ENCODE measurements around the gene CYP3A5. TPM values are rescaled to one million over a fixed set of nuclear protein-coding genes. Genes with fewer than 3 reads are reported as not detected.

Gene CYP3A5
- total RNA-seq, 1 experiment from 2014 or later = not detected

DNA sequence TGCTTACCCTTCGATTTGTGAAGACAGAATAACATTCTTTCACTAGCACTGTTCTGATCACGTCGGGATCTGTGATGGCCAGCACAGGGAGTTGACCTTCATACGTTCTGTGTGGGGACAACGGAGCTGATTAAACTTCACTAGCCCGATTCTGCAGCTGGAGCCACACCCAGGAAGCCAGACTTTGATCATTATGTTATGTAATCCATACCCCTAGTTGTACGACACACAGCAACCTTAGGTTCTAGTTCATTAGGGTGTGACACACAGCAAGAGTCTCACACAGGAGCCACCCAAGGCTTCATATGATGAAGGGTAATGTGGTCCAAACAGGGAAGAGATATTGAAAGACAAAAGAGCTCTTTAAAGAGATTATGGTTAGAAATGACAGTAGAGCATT is 7.2 kb downstream of the CYP3A5 start:
- Histone ChIP-seq H2BK20ac (ENCODE audit: low read depth, low read length, poor library complexity, severe bottlenecking) (no peak overlapping the region), H2AK5ac (ENCODE audit: insufficient read length, low read length) (no peak overlapping the region), H2BK5ac (ENCODE audit: insufficient read length, low read length) (no peak overlapping the region), H3K18ac (ENCODE audit: insufficient read length, low read depth, low read length) (no peak overlapping the region), H4K20me1 (ENCODE audit: control insufficient read depth, insufficient read depth, insufficient read length) (no peaks in the 10 kb centered on the region), H2BK15ac (ENCODE audit: low read depth, low read length) (no peak overlapping the region), H3K4me1 (ENCODE audit: insufficient read depth, low read length) (no peaks in the 10 kb centered on the region), H3K79me1 (ENCODE audit: insufficient read depth, low read depth, low read length, poor library complexity, severe bottlenecking) (no peaks in the 10 kb centered on the region), H2BK12ac (ENCODE audit: insufficient read length, low read depth, low read length) (no peak overlapping the region), H4K91ac (ENCODE audit: insufficient read length, low read depth, low read length) (no peak overlapping the region), H3K27ac (ENCODE audit: insufficient read length, low read depth, low read length) (no peak overlapping the region), H2BK120ac (ENCODE audit: low read depth, low read length, poor library complexity, severe bottlenecking) (no peak overlapping the region), H3K56ac (ENCODE audit: insufficient read length, low read depth, low read length) (no peak overlapping the region), H3K4ac (ENCODE audit: low read depth, low read length) (no peak overlapping the region), H4K5ac (ENCODE audit: insufficient read length, low read depth, low read length) (no peak overlapping the region), H3K79me2 (ENCODE audit: insufficient read depth, low read length) (no peaks in the 10 kb centered on the region), H2AFZ (ENCODE audit: low read length) (no peak overlapping the region), H3K23me2 (ENCODE audit: insufficient read length, low read depth, low read length, poor library complexity, severe bottlenecking) (no peaks in the 10 kb centered on the region), H3K4me2 (ENCODE audit: insufficient read depth, insufficient read length, low read length) (no peak overlapping the region), H3K9me3 (ENCODE audit: control insufficient read depth, low read depth, low read length) (no peaks in the 10 kb centered on the region), H4K8ac (replicated peaks; ENCODE audit: insufficient read length, low read depth, low read length) (no peak overlapping the region), H3K27me3 (ENCODE audit: insufficient read depth, low read length) (no peaks in the 10 kb centered on the region), H3T11ph (ENCODE audit: low read length) (no peak overlapping the region), H3K9ac (ENCODE audit: extremely low read depth, insufficient read length, low read length) (no peak overlapping the region), H3K14ac (ENCODE audit: insufficient read depth, low read length) (no peak overlapping the region; the same call in 1 of the 2 replicates), H3K23ac (ENCODE audit: insufficient read length, low read depth, low read length) (no peak overlapping the region)
- Mint-ChIP-seq H3K9me3 (no peaks in the 10 kb centered on the region), H3K27me3 (ENCODE audit: low read depth) (no peaks in the 10 kb centered on the region), H3K4me3 (no peak overlapping the region), H3K36me3 (ENCODE audit: insufficient read depth in 1 of 3, low read depth in 3 of 3) (no peaks in the 10 kb centered on the region), H3K27ac (no peak overlapping the region), H3K4me1 (peaks cover 11% of the 10 kb centered on the region in 2 experiments)
- TF ChIP-seq, protein P1, sequence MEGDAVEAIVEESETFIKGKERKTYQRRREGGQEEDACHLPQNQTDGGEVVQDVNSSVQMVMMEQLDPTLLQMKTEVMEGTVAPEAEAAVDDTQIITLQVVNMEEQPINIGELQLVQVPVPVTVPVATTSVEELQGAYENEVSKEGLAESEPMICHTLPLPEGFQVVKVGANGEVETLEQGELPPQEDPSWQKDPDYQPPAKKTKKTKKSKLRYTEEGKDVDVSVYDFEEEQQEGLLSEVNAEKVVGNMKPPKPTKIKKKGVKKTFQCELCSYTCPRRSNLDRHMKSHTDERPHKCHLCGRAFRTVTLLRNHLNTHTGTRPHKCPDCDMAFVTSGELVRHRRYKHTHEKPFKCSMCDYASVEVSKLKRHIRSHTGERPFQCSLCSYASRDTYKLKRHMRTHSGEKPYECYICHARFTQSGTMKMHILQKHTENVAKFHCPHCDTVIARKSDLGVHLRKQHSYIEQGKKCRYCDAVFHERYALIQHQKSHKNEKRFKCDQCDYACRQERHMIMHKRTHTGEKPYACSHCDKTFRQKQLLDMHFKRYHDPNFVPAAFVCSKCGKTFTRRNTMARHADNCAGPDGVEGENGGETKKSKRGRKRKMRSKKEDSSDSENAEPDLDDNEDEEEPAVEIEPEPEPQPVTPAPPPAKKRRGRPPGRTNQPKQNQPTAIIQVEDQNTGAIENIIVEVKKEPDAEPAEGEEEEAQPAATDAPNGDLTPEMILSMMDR (conservative IDR thresholded peaks at IDR 0.05) = no peak
- WGBS (ENCODE audit: extremely low coverage, insufficient read length, low lambda C conversion rate) = no CpG with 5 or more reads among the region's 7 CpGs
- DNase-seq = no peak
